Renal cortex interstitium (tissue), 11 donors: Measurements from ENCODE around the gene SGCD. TPM values are rescaled to one million over a fixed set of nuclear protein-coding genes. Genes with fewer than 3 reads are reported as not detected.

Experiments
- DNase-seq, 11 donors: peaks; one replicate each; pipeline ENCODE4 v3.0.0-alpha.2; 2013; ENCODE audit warnings: low read depth in 9 of 11, low spot score in 4 of 11; ENCODE audit errors: extremely low read depth in 1 of 11
- polyA plus RNA-seq, 3 donors: library from polyadenylated mRNA; unstranded; fragments of 120-200 nt; gene quantifications; one replicate each; pipeline ENCODE4 v1.2.1, GENCODE V29; 2013; ENCODE audit not compliant: insufficient read length in 3 of 3

Gene SGCD
- polyA plus RNA-seq, 3 donors: 5.0 to 6.9 (median 5.6) TPM

- DNase-seq: no peak
These were observed 67.8 kb downstream of the SGCD start for GRCh38 chr5:156394642-156395305.

DNA sequence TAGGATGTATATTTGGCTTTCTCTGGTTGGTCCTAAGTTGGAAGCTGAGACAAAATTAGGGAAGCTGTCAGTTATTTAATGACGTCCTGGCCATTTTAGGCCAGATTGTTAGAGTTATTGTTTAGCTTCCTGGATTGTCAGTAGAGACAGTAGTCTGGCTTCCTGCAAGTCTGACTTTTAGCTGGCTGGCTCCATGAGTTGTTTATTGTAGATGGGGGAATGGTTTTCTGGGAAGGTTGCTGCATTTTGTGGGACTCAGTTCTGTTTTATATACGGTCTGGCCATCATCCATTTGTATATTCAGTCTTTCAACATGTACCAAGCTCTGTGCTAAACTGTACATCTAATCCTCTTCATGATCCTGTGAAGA is 68.3 kb downstream of the SGCD start:
- DNase-seq: no peak

DNA sequence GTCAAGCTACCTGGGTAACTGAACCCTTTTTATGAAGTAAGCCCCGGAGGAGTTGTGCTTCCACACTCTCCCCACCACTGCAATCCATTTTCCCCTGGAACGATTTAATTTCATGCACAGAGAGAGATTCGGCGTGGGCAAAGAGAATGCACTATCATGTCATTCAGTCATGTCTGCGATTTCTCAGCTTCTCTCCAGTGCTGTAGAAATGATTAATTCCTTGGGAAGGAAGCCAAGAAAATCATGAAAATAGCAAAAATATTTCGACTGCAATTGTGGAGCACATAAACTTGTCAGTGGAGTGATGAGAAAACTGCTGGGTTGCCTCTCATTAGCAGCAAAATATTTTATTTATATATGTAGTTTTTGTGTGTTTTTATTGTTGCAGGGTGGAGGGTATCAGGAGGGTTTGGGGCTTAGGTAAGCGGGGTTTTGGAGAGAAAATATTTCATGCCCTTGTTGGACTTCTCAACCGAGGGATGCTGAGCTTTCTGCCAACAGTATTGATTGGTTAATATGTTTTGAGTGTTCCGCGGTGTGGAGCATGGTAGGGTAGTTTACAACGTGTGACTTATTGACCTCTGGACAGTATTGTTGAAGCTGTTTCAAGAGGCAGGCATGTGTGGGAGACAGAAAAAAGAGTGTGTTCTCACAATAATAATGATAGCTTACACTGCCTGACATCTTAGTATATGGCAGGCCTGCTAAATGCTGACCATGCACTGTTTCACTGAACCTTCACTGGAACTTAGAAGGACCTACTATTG is 69.3 kb downstream of the SGCD start:
- DNase-seq: peak in 5 of 11 donors; percentile 49 to 65 (median 53)

GRCh38 chr5:156396830-156397081 is 69.8 kb downstream of the SGCD start:
- no peak for DNase-seq

DNA sequence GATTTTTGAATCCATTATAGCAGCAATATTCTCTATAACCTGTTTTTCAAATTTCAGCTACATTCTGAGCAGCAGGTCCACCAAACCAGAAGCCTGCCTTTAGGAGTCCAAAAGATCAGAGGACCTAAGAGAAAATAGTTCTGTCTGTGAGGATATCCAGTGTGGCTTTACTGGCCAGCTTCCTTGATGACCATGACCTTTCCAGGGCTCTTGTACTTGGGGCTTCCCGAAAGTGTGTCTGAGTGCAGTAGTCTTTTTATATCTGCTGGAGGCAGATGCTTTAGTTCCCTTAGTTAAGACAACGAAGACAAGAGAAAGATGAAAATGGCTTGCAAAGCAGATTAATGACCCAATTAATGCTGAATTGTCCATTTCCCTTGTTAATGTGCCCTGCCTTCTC is 72.4 kb downstream of the SGCD start:
- no peak for DNase-seq

- DNase-seq: no peak
These were observed 73.4 kb downstream of the SGCD start for GRCh38 chr5:156400231-156400986.

- no peak for DNase-seq
These were observed 74.8 kb downstream of the SGCD start for GRCh38 chr5:156401804-156402203.

GRCh38 chr5:156402387-156402921 is 75.5 kb downstream of the SGCD start:
- peak in 7 of 11 donors; percentile 29 to 78 (median 53) for DNase-seq

DNA sequence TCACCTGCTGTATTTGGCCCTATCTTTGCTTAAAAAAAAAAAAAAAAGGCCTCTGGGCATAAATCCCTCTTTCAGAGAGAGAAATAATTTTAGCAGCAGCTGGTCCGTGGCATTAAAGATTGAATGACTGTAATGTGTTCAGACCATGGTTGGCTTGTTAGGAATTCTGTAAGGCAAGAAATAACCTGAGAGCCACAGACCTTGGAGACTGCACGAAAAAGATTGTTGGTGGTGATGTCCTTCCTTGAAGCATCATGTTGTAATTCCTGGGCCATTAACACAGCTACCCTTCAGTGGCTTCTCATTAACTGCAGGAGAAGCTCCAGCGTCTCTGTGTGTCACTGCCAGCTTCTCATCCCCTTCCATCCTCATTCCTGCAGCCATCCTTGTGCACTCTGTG is 79.0 kb downstream of the SGCD start:
- no peak for DNase-seq

GRCh38 chr5:156407251-156407650 is 80.3 kb downstream of the SGCD start:
- no peak for DNase-seq

- no peak for DNase-seq
These were observed 82.9 kb downstream of the SGCD start for GRCh38 chr5:156409834-156410233.

DNA sequence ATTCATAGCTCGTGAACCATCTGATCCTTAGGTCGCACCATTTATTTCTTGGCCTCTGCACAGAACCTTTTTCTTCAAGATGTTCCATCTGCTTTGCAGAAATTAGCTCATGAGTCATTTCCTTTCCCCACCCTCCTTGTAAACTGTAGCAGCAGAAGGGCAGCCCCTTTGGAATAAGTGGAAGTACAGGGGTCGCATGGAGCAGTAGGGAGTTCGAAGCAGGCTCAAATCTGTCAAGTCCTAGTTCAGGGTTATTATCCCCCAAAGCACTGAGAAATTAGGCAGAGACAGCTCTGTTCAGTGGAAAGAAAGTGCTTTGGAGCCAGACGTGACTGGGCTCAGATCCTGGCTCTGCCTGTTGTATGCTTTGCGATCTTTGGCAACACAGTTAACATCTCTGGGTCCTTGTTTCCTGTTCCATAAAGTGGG is 84.2 kb downstream of the SGCD start:
- DNase-seq: peak in 1 of 11 donors; percentile 39

DNA sequence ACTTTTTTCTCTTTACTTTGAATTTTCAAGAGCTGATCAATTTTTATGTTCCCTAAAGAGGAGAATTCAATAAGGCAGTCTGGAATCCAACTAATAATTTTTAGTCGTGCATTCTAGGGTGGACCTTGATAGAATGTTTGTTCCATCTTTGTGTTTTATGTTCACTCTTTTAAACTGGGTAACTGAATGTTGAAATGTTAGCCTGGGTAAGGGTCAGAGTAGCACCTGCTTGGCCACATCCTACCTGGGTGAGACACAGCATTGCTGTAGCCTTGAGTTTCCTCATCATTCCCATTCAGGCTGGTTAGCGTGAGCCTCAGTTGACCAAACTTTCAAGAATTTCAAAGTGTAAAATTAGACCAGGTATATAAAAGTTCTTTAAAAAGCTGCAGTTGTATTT is 85.0 kb downstream of the SGCD start:
- DNase-seq: no peak

GRCh38 chr5:156414391-156414790 is 87.4 kb downstream of the SGCD start:
- no peak for DNase-seq

DNA sequence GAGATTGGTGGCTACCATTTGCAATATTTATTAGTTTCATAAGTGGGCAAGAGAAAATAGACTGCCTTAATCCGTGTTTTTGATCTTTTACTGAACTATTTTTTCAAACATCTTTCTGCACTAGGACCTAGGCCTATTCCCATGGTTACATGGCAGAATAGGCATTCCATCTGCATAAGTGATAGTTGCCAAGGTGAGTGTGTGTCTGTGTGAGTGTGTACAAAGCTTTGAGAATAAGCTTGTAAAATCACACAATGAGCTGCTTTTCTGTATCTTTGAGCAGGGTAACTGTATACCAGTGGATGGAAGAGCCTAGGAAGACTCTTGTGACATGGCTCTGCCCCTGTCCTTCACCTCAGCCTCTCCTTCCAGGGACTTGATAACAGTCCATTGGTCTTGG is 92.7 kb downstream of the SGCD start:
- DNase-seq: no peak

GRCh38 chr5:156420665-156421064 is 93.7 kb downstream of the SGCD start:
- no peak for DNase-seq

DNA sequence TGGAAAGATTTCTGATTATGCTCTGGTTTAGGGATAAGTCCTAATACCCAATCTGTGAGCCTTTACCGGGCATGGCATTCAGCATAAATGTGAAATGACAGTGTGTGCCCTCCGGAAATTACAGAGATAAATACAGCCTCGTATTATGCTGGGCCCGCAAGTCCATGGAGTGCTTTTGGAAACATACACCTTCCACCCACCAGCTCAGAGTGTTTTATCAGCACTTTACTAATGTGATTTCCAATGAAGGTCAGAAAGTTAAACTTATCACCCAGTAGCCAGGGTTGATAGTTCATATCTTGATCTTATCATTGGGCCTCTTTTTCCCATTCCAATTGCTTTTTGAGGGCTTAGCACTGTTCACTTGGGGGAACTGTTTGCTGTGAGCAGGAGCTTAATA is 94.8 kb downstream of the SGCD start:
- no peak for DNase-seq

DNA sequence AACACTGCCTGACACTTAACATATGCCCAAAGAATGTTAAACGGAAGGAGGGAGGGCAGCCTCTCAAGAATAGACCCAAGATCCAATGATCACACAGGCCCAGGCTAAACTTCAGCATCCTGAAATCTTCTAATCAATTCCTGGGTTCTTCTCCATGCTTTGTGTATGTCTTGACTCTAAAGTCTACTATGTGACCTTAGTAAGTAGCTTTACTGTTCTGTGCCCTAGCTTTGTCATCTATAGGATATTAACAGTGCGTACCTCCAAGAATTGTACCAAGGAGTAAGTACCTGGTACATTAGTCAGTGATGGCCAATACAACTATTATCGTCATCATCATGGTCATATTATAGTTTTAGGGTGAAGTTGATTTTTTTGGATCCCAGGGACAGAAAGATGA is 96.6 kb downstream of the SGCD start:
- DNase-seq: no peak

DNA sequence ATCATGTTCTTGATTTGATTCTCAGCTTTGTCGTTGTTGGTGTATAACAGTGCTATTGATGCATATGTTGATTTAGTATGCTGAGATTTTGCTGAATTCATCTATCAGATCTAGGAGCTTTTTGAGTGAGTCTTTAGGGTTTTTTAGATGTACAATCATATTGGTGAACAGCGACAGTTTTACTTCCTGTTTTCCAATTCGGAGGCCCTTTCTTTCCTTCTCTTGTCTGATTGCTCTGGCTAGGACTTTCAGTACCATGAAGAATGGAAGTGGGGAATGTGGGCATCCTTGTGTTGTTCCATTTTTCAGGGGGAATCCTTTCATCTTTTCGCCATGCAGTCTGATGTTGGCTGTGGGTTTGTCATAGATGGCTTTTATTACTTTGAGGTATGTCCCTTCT is 100.4 kb downstream of the SGCD start:
- DNase-seq: no peak
